Measurements from ENCODE around the gene ADRA2B. TPM values are rescaled to one million over a fixed set of nuclear protein-coding genes. Genes with fewer than 3 reads are reported as not detected.

The ADRA2B gene
- polyA plus RNA-seq, 2 of the 4 experiments (the other 2 are of a cell fraction), result 0.03 to 0.05 TPM

- TF ChIP-seq BCL3 (IDR thresholded peaks at IDR 0.05), result no peak
Observed at GRCh38 chr2:96158554-96158940, 42.2 kb upstream of the ADRA2B start (continued).

- ATAC-seq, result peak in 1 of 2 experiments; percentile 11; a peak in 1 of 6 replicates
- H3K9me3 ChIP-seq, result no peaks in the 10 kb centered on the region
- ChIA-PET CTCF (interaction anchor here (1.9 to 5.3 kb wide), 2 partner anchors 17 to 136 kb away, joined by 9 to 27 read pairs; no protein-coding TSS in a partner anchor), POLR2A (no interaction called here)
- H3K4me1 ChIP-seq, result no peaks in the 10 kb centered on the region
- 73% methylated on average over 16 of the region's 19 CpGs for WGBS (ENCODE audit: missing lambda C conversion rate)
- no peak for FAIRE-seq
- TF ChIP-seq JUNB (IDR thresholded peaks at IDR 0.05) (no peak), MAZ (IDR thresholded peaks at IDR 0.05; ENCODE audit: borderline replicate concordance, low read depth, low read length) (no peak), REST (IDR thresholded peaks at IDR 0.05) (no peak), FOSL2 (IDR thresholded peaks at IDR 0.05) (no peak), FOSL2 (CRISPR knock-in tag; IDR thresholded peaks at IDR 0.05) (no peak), HEYL (CRISPR knock-in tag; IDR thresholded peaks at IDR 0.05) (no peak), TFCP2L1 (CRISPR knock-in tag; IDR thresholded peaks at IDR 0.05) (no peak), BCL3 (IDR thresholded peaks at IDR 0.05) (no peak), RARB (CRISPR knock-in tag; IDR thresholded peaks at IDR 0.05) (no peak), POLR2AphosphoS2 (conservative IDR thresholded peaks at IDR 0.05; ENCODE audit: low read length) (no peak), EHMT2 (IDR thresholded peaks at IDR 0.05; ENCODE audit: low read depth) (no peak), BHLHE40 (IDR thresholded peaks at IDR 0.05; ENCODE audit: low read depth, low read length) (no peak), RAD21 (conservative IDR thresholded peaks at IDR 0.05 in 1 of 2, IDR thresholded peaks at IDR 0.05 in 1 of 2) (no peak), NPAS2 (CRISPR knock-in tag; IDR thresholded peaks at IDR 0.05; ENCODE audit: borderline replicate concordance) (no peak), POLR2A (IDR thresholded peaks at IDR 0.05; ENCODE audit: low read length) (no peak), NFE2L2 (conservative IDR thresholded peaks at IDR 0.05; ENCODE audit: low read length) (no peak), ELK1 (IDR thresholded peaks at IDR 0.05; ENCODE audit: low read depth, low read length) (no peak), KDM5A (IDR thresholded peaks at IDR 0.05) (no peak)
- TF ChIP-seq, protein P1, sequence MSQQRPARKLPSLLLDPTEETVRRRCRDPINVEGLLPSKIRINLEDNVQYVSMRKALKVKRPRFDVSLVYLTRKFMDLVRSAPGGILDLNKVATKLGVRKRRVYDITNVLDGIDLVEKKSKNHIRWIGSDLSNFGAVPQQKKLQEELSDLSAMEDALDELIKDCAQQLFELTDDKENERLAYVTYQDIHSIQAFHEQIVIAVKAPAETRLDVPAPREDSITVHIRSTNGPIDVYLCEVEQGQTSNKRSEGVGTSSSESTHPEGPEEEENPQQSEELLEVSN (IDR thresholded peaks at IDR 0.05; ENCODE audit: borderline replicate concordance, low read depth), result no peak
- no peak overlapping the region for H3K4me3 ChIP-seq
- H3K27ac ChIP-seq, result no peak overlapping the region
- no peak overlapping the region for H3K4me2 ChIP-seq
- DNase-seq (ENCODE audit: low read depth in 1 of 2, low spot score in 1 of 2), result no peak
Observed at GRCh38 chr2:96157649-96158553, 41.5 kb upstream of the ADRA2B start.
